Activated T-cell treated with anti-CD3 and anti-CD28 coated beads, Interleukin-2, amount 50 U/mL, for 48 hours (primary cell): ENCODE data around the gene USP48.

Experiments used
- DNase-seq, 2 experiments: peaks; one replicate each; pipeline ENCODE4 v3.0.0-alpha.2; 2020

USP48 gene

GRCh38 chr1:21736876-21737275 lies 46.1 kb downstream of the USP48 start:
- DNase-seq: no peak

GRCh38 chr1:21736011-21736410 lies 46.9 kb downstream of the USP48 start:
- DNase-seq: no peak

- no peak for DNase-seq
Measured at GRCh38 chr1:21734526-21734925, 48.4 kb downstream of the USP48 start.

GRCh38 chr1:21732664-21733063 lies 50.3 kb downstream of the USP48 start:
- DNase-seq: no peak

- no peak for DNase-seq
Measured at GRCh38 chr1:21725748-21726392, 57.1 kb downstream of the USP48 start.

- no peak for DNase-seq
Measured at GRCh38 chr1:21724570-21724969, 58.4 kb downstream of the USP48 start.

GRCh38 chr1:21724098-21724497 lies 58.9 kb downstream of the USP48 start:
- DNase-seq: no peak

- no peak for DNase-seq
Measured at GRCh38 chr1:21721295-21721985, 61.5 kb downstream of the USP48 start.

GRCh38 chr1:21716169-21716568 lies 66.8 kb downstream of the USP48 start:
- no peak for DNase-seq

GRCh38 chr1:21707891-21708290 lies 75.1 kb downstream of the USP48 start:
- no peak for DNase-seq

GRCh38 chr1:21707086-21707840 lies 75.7 kb downstream of the USP48 start:
- DNase-seq: no peak

- no peak for DNase-seq
Measured at GRCh38 chr1:21706151-21706835, 76.7 kb downstream of the USP48 start.

GRCh38 chr1:21705303-21705980 lies 77.5 kb downstream of the USP48 start:
- no peak for DNase-seq

- no peak for DNase-seq
Measured at GRCh38 chr1:21704145-21704544, 78.8 kb downstream of the USP48 start.

GRCh38 chr1:21703318-21703963 lies 79.5 kb downstream of the USP48 start:
- DNase-seq: no peak

GRCh38 chr1:21702780-21703179 lies 80.2 kb downstream of the USP48 start:
- DNase-seq: no peak

- no peak for DNase-seq
Measured at GRCh38 chr1:21701401-21701800, 81.5 kb downstream of the USP48 start.

- DNase-seq: no peak
Measured at GRCh38 chr1:21700094-21700493, 82.9 kb downstream of the USP48 start.

GRCh38 chr1:21696931-21697330 lies 86.0 kb downstream of the USP48 start:
- DNase-seq: no peak

- DNase-seq: no peak
Measured at GRCh38 chr1:21693732-21694131, 89.2 kb downstream of the USP48 start.

GRCh38 chr1:21691739-21692138 lies 91.2 kb downstream of the USP48 start:
- no peak for DNase-seq

GRCh38 chr1:21689661-21690372 lies 93.1 kb downstream of the USP48 start:
- no peak for DNase-seq
